ENCODE data around the gene NAXD.
"Not testable (repeated sequence)": the region's sequence is repeated elsewhere in the genome, so short reads cannot be mapped to it uniquely, and the experiment has no call there.

NAXD gene

GRCh38 chr13:110643768-110644421 is 28.6 kb downstream of the NAXD start:
- DNase-seq (ENCODE audit: low read depth in 3 of 3): no peak

DNA sequence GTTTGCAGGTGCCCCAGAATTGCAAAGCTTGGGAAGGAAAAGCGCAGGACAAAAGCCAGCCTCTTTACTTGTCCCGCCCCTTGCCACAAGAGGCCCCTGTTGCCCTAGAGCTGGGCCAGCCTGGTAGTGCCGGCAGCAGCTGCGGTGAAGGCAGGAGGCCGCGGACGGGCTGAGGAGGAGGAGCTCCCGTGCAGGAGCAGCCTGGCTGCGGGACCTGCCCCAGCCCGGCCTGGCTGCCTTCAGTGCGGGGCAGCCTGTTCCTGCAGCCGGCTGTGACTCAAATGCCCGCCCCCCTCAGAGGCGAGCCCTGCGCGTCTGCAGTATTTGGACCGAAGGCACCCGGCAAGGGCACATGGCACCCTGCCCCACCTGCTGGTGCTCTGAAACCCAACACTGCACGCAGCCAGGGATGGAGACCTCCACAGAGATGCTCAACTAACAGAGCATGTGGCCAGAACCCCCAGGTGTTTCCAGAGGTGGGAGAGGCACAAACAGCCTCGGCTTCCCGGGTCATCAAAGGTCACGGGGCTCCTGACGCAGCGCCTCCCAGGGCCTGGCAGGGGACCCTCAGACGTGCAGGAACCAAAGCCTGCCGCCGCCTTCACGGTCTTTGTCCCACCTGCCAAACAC is 29.7 kb downstream of the NAXD start:
- DNase-seq (ENCODE audit: low read depth in 3 of 3): peak in 2 of 3 donors; percentile 15 to 16

DNA sequence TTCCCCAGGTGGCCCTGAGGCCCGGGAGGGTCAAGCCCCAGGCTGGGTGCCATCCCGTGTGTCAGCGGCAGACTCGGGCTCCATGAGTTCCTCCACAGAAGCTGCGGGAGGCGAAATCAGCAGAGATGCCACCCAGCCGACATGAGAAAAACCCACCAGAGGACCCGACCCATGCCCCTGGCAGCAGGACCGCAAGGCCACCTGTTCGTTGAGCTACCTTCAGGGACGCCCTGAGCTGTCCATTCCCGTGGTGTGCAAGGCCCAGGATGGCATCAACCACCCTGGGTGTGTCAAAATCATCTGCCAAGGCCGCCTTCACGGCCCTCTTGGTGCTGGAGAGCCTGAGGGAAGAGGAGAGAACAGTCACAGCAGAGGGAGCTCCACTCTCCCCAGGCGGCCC is 30.4 kb downstream of the NAXD start:
- DNase-seq (ENCODE audit: low read depth in 3 of 3): no peak

GRCh38 chr13:110646442-110647364 is 31.4 kb downstream of the NAXD start:
- DNase-seq (ENCODE audit: low read depth in 3 of 3): no peak

- no peak for DNase-seq (ENCODE audit: low read depth in 3 of 3)
Measured at GRCh38 chr13:110647365-110647737, 32.0 kb downstream of the NAXD start.

GRCh38 chr13:110648146-110648819 is 32.9 kb downstream of the NAXD start:
- no peak for DNase-seq (ENCODE audit: low read depth in 3 of 3)

DNA sequence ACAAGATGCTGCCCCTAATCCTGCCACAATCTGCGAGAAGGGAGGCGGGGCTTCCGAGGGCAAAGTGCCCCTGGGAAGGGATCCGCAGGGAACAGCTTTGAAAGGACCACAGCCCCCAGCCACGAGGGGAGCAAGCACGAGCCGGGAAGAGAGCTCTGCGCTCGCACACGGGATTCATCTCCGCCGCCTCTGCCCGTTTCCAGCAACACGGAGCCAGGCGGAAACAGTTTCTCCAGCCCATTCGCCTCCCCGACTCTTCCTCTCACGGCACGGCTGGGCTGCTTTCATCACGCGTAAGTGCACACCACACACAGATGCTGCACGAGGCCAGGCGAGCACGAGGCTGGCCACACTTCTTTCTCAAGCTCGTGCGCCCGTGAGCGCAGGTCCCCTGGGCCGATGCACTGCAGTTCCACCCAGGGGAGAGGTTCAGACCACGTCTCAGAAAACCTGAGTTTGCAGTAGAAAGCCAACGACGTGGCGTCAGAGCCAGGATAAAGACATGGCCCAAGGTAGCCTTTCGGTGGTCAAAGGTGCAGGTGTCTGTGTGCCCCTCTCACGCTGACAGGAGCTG is 33.6 kb downstream of the NAXD start:
- no peak for DNase-seq (ENCODE audit: low read depth in 3 of 3)

- DNase-seq (ENCODE audit: low read depth in 3 of 3): no peak
Measured at GRCh38 chr13:110649551-110649950, 34.2 kb downstream of the NAXD start.

DNA sequence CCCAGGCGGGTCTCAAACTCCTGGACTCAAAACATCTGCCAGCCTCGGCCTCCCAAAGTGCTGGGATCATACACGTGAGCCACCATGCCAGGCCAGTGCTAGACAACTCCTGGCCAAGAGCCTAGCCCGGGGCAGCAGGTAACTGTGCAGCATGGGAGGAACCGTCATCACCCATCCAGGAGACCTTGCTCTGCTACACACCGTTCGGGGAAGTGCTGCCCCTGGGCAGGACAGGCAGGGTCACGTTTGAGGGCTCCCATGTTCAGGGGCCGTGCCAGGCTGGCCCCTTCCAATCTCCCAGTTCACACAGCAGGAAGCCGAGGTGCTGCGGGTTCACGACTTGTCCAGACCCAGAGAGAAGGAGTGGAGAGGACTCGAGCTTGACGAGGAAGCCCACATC is 35.1 kb downstream of the NAXD start:
- no peak for DNase-seq (ENCODE audit: low read depth in 3 of 3)

GRCh38 chr13:110651271-110651670 is 35.9 kb downstream of the NAXD start:
- no peak for DNase-seq (ENCODE audit: low read depth in 3 of 3)

- no peak for DNase-seq (ENCODE audit: low read depth in 3 of 3)
Measured at GRCh38 chr13:110651726-110652230, 36.4 kb downstream of the NAXD start.

- no peak for DNase-seq (ENCODE audit: low read depth in 3 of 3)
Measured at GRCh38 chr13:110652231-110652730, 36.9 kb downstream of the NAXD start.

DNA sequence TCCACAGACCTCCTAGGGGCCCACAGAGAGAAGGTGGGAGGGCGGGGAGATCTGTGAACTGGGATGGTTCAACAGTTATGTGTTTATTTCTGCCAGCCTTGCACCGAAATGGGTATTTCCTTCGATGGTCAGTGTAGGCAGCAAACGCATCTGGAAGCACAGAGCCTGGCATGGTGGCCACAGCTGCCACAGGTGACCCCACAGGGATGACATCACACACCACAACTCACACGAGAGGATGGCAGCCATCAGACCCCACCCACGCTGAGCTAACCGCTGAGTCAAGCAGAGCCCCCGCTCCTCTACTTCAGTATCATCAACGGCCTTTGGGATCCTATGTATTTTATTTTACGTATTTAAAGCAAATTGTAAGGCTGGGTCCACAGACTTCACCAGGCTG is 37.4 kb downstream of the NAXD start:
- DNase-seq (ENCODE audit: low read depth in 3 of 3): no peak

GRCh38 chr13:110653271-110653670 is 37.9 kb downstream of the NAXD start:
- DNase-seq (ENCODE audit: low read depth in 3 of 3): no peak

GRCh38 chr13:110653851-110654250 is 38.5 kb downstream of the NAXD start:
- no peak for DNase-seq (ENCODE audit: low read depth in 3 of 3)

DNA sequence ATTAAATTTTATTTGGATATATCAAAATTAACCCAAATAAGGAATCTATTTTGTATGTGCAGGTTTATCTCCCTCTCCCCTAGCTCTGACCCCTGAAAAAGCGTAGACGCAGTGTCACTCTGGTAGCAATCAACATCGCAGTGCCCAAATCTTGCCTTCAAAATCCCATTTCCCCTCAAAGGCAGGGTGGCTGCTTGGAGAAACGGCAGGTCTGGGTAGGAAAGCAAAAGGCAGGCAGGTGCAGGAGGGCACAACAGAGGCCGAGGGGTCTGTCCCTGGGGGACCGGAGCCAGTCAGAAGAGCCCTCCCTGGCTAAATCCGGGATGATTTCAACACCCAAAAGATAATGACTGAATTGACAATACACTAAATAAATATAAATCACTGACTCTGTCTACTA is 41.9 kb downstream of the NAXD start:
- DNase-seq (ENCODE audit: low read depth in 3 of 3): no peak

GRCh38 chr13:110658218-110658911 is 43.0 kb downstream of the NAXD start:
- not testable (repeated sequence) for DNase-seq (ENCODE audit: low read depth in 3 of 3)

GRCh38 chr13:110661256-110661655 is 45.9 kb downstream of the NAXD start:
- no peak for DNase-seq (ENCODE audit: low read depth in 3 of 3)

DNA sequence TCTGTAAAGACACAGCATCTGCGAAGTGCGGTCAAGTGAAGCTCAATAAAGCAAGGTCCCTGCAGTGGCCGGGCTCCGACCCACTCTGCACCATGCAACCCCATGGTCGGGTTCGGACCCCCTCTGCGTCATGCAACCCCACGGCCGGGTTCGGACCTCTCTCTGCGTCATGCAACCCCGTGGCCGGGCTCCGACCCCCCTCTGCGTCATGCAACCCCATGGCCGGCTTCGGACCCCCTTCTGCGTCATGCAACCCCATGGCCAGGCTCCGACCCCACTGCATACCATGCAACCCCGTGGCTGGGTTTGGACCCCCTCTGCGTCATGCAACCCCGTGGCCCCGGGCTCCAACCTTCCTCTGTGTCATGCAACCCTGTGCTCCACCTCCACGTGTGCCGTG is 46.7 kb downstream of the NAXD start:
- no peak for DNase-seq (ENCODE audit: low read depth in 3 of 3)

GRCh38 chr13:110662777-110663443 is 47.6 kb downstream of the NAXD start:
- DNase-seq (ENCODE audit: low read depth in 3 of 3): no peak
